SU-DHL-6 (cell line): ENCODE results near the gene CDH13.

Experiments
- EZH2phosphoT487 ChIP-seq: fragments of 200-600 bp; sonication (generic), shearing (Covaris generic); conservative IDR thresholded peaks from 2 replicates; pipeline ENCODE4 v1.6.1; 2018; ENCODE audit warnings: mild to moderate bottlenecking, antibody characterized with exemption, low read length, moderate library complexity, mixed read lengths
- TF ChIP-seq, protein P1 (sequence below): fragments of 200-600 bp; sonication (generic); IDR thresholded peaks from one replicate; pipeline ENCODE4 v1.5.1; 2017; ENCODE audit warnings: antibody characterized with exemption, mild to moderate bottlenecking, low read length, moderate library complexity; ENCODE audit not compliant: insufficient read depth, poor library complexity, severe bottlenecking

DNA sequence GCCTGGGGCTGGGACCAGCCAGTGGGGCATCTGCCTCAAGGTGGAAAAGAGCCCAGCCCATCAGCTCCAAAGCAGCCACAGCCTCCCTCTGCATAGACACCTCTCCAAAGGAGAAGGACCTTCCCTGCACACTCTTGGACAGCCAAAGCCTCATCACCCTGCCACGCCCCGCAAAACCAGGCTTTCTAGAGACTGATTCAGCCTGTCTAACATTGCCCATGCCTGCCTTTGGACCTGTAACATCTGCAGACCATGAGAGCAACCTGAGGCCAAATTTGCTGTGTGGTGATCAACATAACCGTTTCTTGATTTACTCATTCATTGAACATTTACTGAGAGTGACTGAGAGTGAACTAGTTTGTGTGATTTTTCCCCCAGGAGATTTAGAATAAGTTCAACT lies 961.3 kb downstream of the CDH13 start:
- TF ChIP-seq, protein P1, sequence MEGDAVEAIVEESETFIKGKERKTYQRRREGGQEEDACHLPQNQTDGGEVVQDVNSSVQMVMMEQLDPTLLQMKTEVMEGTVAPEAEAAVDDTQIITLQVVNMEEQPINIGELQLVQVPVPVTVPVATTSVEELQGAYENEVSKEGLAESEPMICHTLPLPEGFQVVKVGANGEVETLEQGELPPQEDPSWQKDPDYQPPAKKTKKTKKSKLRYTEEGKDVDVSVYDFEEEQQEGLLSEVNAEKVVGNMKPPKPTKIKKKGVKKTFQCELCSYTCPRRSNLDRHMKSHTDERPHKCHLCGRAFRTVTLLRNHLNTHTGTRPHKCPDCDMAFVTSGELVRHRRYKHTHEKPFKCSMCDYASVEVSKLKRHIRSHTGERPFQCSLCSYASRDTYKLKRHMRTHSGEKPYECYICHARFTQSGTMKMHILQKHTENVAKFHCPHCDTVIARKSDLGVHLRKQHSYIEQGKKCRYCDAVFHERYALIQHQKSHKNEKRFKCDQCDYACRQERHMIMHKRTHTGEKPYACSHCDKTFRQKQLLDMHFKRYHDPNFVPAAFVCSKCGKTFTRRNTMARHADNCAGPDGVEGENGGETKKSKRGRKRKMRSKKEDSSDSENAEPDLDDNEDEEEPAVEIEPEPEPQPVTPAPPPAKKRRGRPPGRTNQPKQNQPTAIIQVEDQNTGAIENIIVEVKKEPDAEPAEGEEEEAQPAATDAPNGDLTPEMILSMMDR, result no peak
- no peak for TF ChIP-seq EZH2phosphoT487
